MM.1S (cell line): ENCODE results near the gene SEMA3A.

Experiments used
- DNase-seq: peaks from one replicate; pipeline ENCODE4 v3.0.0-alpha.2; 2015
- H2AFZ ChIP-seq: fragments of 300-600 bp; sonication (generic); 2 replicates; pipeline ENCODE4 v1.6.0; 2016; ENCODE audit warnings: antibody characterized with exemption, low read length
- H3F3A ChIP-seq: fragments of 300-600 bp; sonication (generic); 2 replicates; pipeline ENCODE4 v1.6.1; 2016; ENCODE audit warnings: mild to moderate bottlenecking, antibody characterized with exemption, low read length, moderate library complexity, mixed read lengths; ENCODE audit not compliant: insufficient read depth
- H3K27ac ChIP-seq: fragments of 300-600 bp; sonication (generic); 2 replicates; pipeline ENCODE4 v1.5.1; 2016; ENCODE audit warnings: mild to moderate bottlenecking, low read length
- H3K27me3 ChIP-seq: fragments of 300-600 bp; sonication (generic); replicated peaks from 2 replicates; pipeline ENCODE4 v1.6.0; 2016; ENCODE audit warnings: low read length; ENCODE audit not compliant: insufficient read depth
- H3K36me3 ChIP-seq: fragments of 300-600 bp; sonication (generic); replicated peaks from 2 replicates; pipeline ENCODE4 v1.6.1; 2016; ENCODE audit warnings: mild to moderate bottlenecking, low read length, mixed read lengths; ENCODE audit not compliant: insufficient read depth
- H3K4me1 ChIP-seq: fragments of 300-600 bp; sonication (generic); 2 replicates; pipeline ENCODE4 v1.6.1; 2016; ENCODE audit warnings: low read length, mixed read lengths
- H3K4me2 ChIP-seq: fragments of 300-600 bp; sonication (generic); 2 replicates; pipeline ENCODE4 v1.6.0; 2016; ENCODE audit warnings: low read depth, low read length
- H3K4me3 ChIP-seq: fragments of 300-600 bp; sonication (generic); 2 replicates; pipeline ENCODE4 v1.5.1; 2016; ENCODE audit warnings: low read length, mixed read lengths
- H3K79me2 ChIP-seq: fragments of 300-600 bp; sonication (generic); 2 replicates; pipeline ENCODE4 v1.6.1; 2016; ENCODE audit warnings: mixed run types, low read length, mixed read lengths
- H3K9ac ChIP-seq: fragments of 300-600 bp; sonication (generic); 2 replicates; pipeline ENCODE4 v1.6.1; 2016; ENCODE audit warnings: low read length, mixed read lengths
- H3K9me2 ChIP-seq: fragments of 300-600 bp; sonication (generic); replicated peaks from 2 replicates; pipeline ENCODE4 v1.6.1; 2016; ENCODE audit warnings: mild to moderate bottlenecking, low read length, mixed read lengths; ENCODE audit not compliant: insufficient read depth
- H3K9me3 ChIP-seq: fragments of 300-600 bp; sonication (generic); replicated peaks from 2 replicates; pipeline ENCODE4 v1.6.1; 2016; ENCODE audit warnings: mild to moderate bottlenecking, low read length, mixed read lengths; ENCODE audit not compliant: insufficient read depth
- H4K20me1 ChIP-seq: fragments of 300-600 bp; sonication (generic); 2 replicates; pipeline ENCODE4 v1.6.1; 2016; ENCODE audit warnings: mild to moderate bottlenecking, low read length, moderate library complexity, mixed read lengths; ENCODE audit not compliant: insufficient read depth
- CTCF ChIP-seq: fragments of 300-600 bp; sonication (generic); IDR thresholded peaks from 2 replicates; pipeline ENCODE4 v1.5.1; 2016; ENCODE audit warnings: antibody characterized with exemption, low read length, mixed read lengths
- EZH2 ChIP-seq: fragments of 300-600 bp; sonication (generic); optimal IDR thresholded peaks from 2 replicates; pipeline ENCODE3; 2017; ENCODE audit warnings: low read depth, mild to moderate bottlenecking, antibody characterized with exemption, low read length, mixed read lengths
- EZH2phosphoT487 ChIP-seq: fragments of 300-600 bp; sonication (generic); IDR thresholded peaks from 2 replicates; pipeline ENCODE4 v1.6.1; 2018; ENCODE audit warnings: antibody characterized with exemption, low read length

The SEMA3A gene

GRCh38 chr7:84230491-84230890 is 35.9 kb upstream of the SEMA3A start:
- H3K27me3 ChIP-seq, result no peaks in the 10 kb centered on the region
- H3K36me3 ChIP-seq, result no peaks in the 10 kb centered on the region
- no peaks in the 10 kb centered on the region for H3K4me1 ChIP-seq

GRCh38 chr7:84228526-84228925 is 33.9 kb upstream of the SEMA3A start:
- Histone ChIP-seq H3K4me1 (no peaks in the 10 kb centered on the region), H3K79me2 (no peaks in the 10 kb centered on the region), H3K9me2 (no peaks in the 10 kb centered on the region), H2AFZ (no peak overlapping the region), H4K20me1 (no peaks in the 10 kb centered on the region), H3K9ac (no peak overlapping the region), H3K9me3 (no peaks in the 10 kb centered on the region), H3K36me3 (no peaks in the 10 kb centered on the region), H3K4me2 (no peak overlapping the region), H3K27ac (no peak overlapping the region), H3K27me3 (no peaks in the 10 kb centered on the region), H3K4me3 (no peak overlapping the region), H3F3A (no peaks in the 10 kb centered on the region)
- TF ChIP-seq EZH2, result no peak
- no peak for TF ChIP-seq CTCF
- no peak for TF ChIP-seq EZH2phosphoT487
- no peak for DNase-seq

More at GRCh38 chr7:84230491-84230890, 35.9 kb upstream of the SEMA3A start:
- Histone ChIP-seq H3K79me2 (no peaks in the 10 kb centered on the region), H3K9me2 (no peaks in the 10 kb centered on the region), H2AFZ (no peak overlapping the region), H4K20me1 (no peaks in the 10 kb centered on the region), H3K4me2 (no peak overlapping the region), H3K9me3 (no peaks in the 10 kb centered on the region), H3K27ac (no peak overlapping the region), H3K4me3 (no peak overlapping the region), H3K9ac (no peak overlapping the region), H3F3A (no peaks in the 10 kb centered on the region)
- no peak for TF ChIP-seq CTCF
- TF ChIP-seq EZH2, result no peak
- no peak for TF ChIP-seq EZH2phosphoT487
- DNase-seq, result no peak

- Histone ChIP-seq H3F3A (no peaks in the 10 kb centered on the region), H3K36me3 (no peaks in the 10 kb centered on the region), H2AFZ (no peak overlapping the region), H3K9ac (no peak overlapping the region), H3K27me3 (no peaks in the 10 kb centered on the region), H3K4me2 (no peak overlapping the region), H4K20me1 (no peaks in the 10 kb centered on the region), H3K4me3 (no peak overlapping the region), H3K9me2 (no peaks in the 10 kb centered on the region), H3K4me1 (no peaks in the 10 kb centered on the region), H3K27ac (no peak overlapping the region), H3K79me2 (no peaks in the 10 kb centered on the region), H3K9me3 (no peaks in the 10 kb centered on the region)
- TF ChIP-seq EZH2, result no peak
- TF ChIP-seq EZH2phosphoT487, result no peak
- TF ChIP-seq CTCF, result no peak
- no peak for DNase-seq
Observed at GRCh38 chr7:84226759-84227158, 32.2 kb upstream of the SEMA3A start.

- H3F3A ChIP-seq, result no peaks in the 10 kb centered on the region
- no peaks in the 10 kb centered on the region for H3K36me3 ChIP-seq
- H4K20me1 ChIP-seq, result no peaks in the 10 kb centered on the region
- no peak overlapping the region for H3K4me3 ChIP-seq
- H3K4me1 ChIP-seq, result no peaks in the 10 kb centered on the region
- no peak overlapping the region for H3K4me2 ChIP-seq
- no peak overlapping the region for H3K27ac ChIP-seq
- no peak overlapping the region for H3K9ac ChIP-seq
- H2AFZ ChIP-seq, result no peak overlapping the region
- no peak for DNase-seq
- no peaks in the 10 kb centered on the region for H3K79me2 ChIP-seq
- H3K9me2 ChIP-seq, result no peaks in the 10 kb centered on the region
- no peaks in the 10 kb centered on the region for H3K9me3 ChIP-seq
- no peaks in the 10 kb centered on the region for H3K27me3 ChIP-seq
- TF ChIP-seq CTCF (no peak), EZH2 (no peak)
Observed at GRCh38 chr7:84224505-84224904, 29.9 kb upstream of the SEMA3A start.
